ENCODE measurements around the gene PWWP2B.

- TF ChIP-seq CTCF (IDR thresholded peaks at IDR 0.05) = no peak
- no peak for TF ChIP-seq POLR2A (IDR thresholded peaks at IDR 0.05)
Measured at GRCh38 chr10:132400547-132401151, 3.6 kb downstream of the PWWP2B start.
